PC-9 (cell line): Measurements from ENCODE around the gene ST3GAL2. TPM values are rescaled to one million over a fixed set of nuclear protein-coding genes. Genes with fewer than 3 reads are reported as not detected.

ENCODE experiments used
- BruUV-seq: library from RNA; stranded (reverse); fragments of 400-500 nt; replicated peaks from 2 replicates; lab custom pipeline; 2021; lab: Mats Ljungman, UMichigan
- CTCF ChIA-PET: fragments of 300-600 bp; sonication (Branson Sonifier 250); formaldehyde crosslinking; loops from one replicate; lab custom pipeline; 2022; ENCODE audit warnings: antibody characterized with exemption; lab: Charles Lee
- POLR2A ChIA-PET: fragments of 300-600 bp; sonication (Branson Sonifier 250); formaldehyde crosslinking; loops from one replicate; lab custom pipeline; 2022; ENCODE audit warnings: antibody characterized with exemption; ENCODE audit not compliant: unreplicated experiment; lab: Charles Lee
- DNase-seq, 2 experiments: peaks; one replicate each; pipeline versions ENCODE4 v3.0.0 to v3.0.0-alpha.2; 2015 to 2022; ENCODE audit warnings: mixed read lengths in 1 of 2
- H2AFZ ChIP-seq: fragments of 200-600 bp; sonication (generic); 2 replicates; pipeline ENCODE4 v1.8.1; 2017; ENCODE audit warnings: antibody characterized with exemption
- H3F3A ChIP-seq: fragments of 200-600 bp; sonication (generic); 2 replicates; pipeline ENCODE4 v1.8.1; 2017; ENCODE audit warnings: antibody characterized with exemption, mild to moderate bottlenecking, low read depth; ENCODE audit not compliant: insufficient read depth
- H3K27ac ChIP-seq: fragments of 200-600 bp; sonication (generic); 2 replicates; pipeline ENCODE4 v1.6.1; 2016; ENCODE audit warnings: mixed run types
- H3K27me3 ChIP-seq: fragments of 200-600 bp; sonication (generic); 2 replicates; pipeline ENCODE4 v1.6.1; 2016; ENCODE audit warnings: low read depth, mixed run types; ENCODE audit not compliant: insufficient read depth
- H3K36me3 ChIP-seq: fragments of 200-600 bp; sonication (generic); 2 replicates; pipeline ENCODE4 v1.6.1; 2016; ENCODE audit warnings: low read depth, mixed run types
- H3K4me1 ChIP-seq: fragments of 200-600 bp; sonication (generic); replicated peaks from 2 replicates; pipeline ENCODE4 v1.6.1; 2016; ENCODE audit warnings: mixed run types; ENCODE audit not compliant: insufficient read depth
- H3K4me2 ChIP-seq: fragments of 200-600 bp; sonication (generic); 2 replicates; pipeline ENCODE4 v1.6.1; 2017; ENCODE audit warnings: mixed run types
- H3K4me3 ChIP-seq: fragments of 200-600 bp; sonication (generic); 2 replicates; pipeline ENCODE4 v1.6.1; 2016; ENCODE audit warnings: mixed run types
- H3K79me2 ChIP-seq: fragments of 200-600 bp; sonication (generic); 2 replicates; pipeline ENCODE4 v1.6.1; 2017; ENCODE audit warnings: low read depth, mixed run types
- H3K9me2 ChIP-seq: fragments of 200-600 bp; sonication (generic); 2 replicates; pipeline ENCODE4 v1.8.1; 2017; ENCODE audit warnings: mild to moderate bottlenecking; ENCODE audit not compliant: insufficient read depth
- H3K9me3 ChIP-seq: fragments of 200-600 bp; sonication (generic); 2 replicates; pipeline ENCODE4 v1.8.1; 2016; ENCODE audit warnings: low read depth; ENCODE audit not compliant: insufficient read depth
- H4K20me1 ChIP-seq: fragments of 200-600 bp; sonication (generic); 2 replicates; pipeline ENCODE4 v1.8.1; 2017; ENCODE audit not compliant: insufficient read depth
- EZH2 ChIP-seq: fragments of 200-600 bp; sonication (generic); IDR thresholded peaks from 2 replicates; pipeline ENCODE4 v1.8.0; 2017; ENCODE audit warnings: antibody characterized with exemption, low read depth
- intact Hi-C: fragments of 100-400 bp; cut with micrococcal nuclease; formaldehyde crosslinking; loops from one replicate; pipeline ENCODE4 v1.10.0; 2022; ENCODE audit not compliant: unreplicated experiment
- total RNA-seq: library from RNA; stranded (reverse); gene quantifications from 2 replicates; pipeline ENCODE4 v1.2.3, GENCODE V29; 2021
- TF ChIP-seq, protein P1 (sequence below): fragments of 200-600 bp; sonication (generic); conservative IDR thresholded peaks from 2 replicates; pipeline ENCODE4 v1.6.1; 2017; ENCODE audit warnings: mixed run types, antibody characterized with exemption, mild to moderate bottlenecking, moderate library complexity

Gene ST3GAL2
- total RNA-seq, 1 experiment from 2014 or later = 9.7 TPM

DNA sequence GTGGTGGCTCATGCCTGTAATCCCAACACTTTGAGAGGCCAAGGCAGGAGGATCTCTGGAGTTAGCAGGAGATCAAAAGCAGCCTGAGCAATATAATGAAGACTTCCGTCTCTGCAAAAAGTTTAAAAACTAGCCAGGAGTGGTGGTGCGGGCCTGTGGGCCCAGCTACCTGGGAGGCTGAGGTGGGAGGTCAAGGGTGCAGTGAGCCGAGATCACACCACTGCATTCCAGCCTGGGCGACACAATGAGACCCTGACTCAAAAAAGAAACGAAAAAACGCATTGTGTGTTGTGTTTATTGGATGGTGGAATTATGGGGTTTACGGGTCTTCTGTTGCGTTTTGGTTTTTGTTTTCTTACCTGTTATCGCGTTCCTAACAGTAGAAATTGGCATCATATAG lies 93.1 kb downstream of the ST3GAL2 start:
- Histone ChIP-seq H3K4me1 (peaks cover 13% of the 10 kb centered on the region; the same call in 1 of the 2 replicates), H3K36me3 (peaks cover 4% of the 10 kb centered on the region; the same call in 1 of the 2 replicates), H3K79me2 (peaks cover 39% of the 10 kb centered on the region), H2AFZ (peak overlapping the region; percentile 75; the same call in 1 of the 2 replicates), H3K4me2 (peak overlapping the region; percentile 77), H3K9me3 (no peaks in the 10 kb centered on the region), H3K9me2 (no peaks in the 10 kb centered on the region), H3K27me3 (no peaks in the 10 kb centered on the region), H3F3A (peaks cover 19% of the 10 kb centered on the region; the same call in 1 of the 2 replicates), H3K4me3 (peak overlapping the region; percentile 77), H3K27ac (peak overlapping the region; percentile 56), H4K20me1 (no peaks in the 10 kb centered on the region)
- ChIA-PET POLR2A (interaction anchor here (0.5 to 0.6 kb wide), 4 partner anchors 57 to 943 kb away, joined by 4 to 9 read pairs (median 8); partner anchors contain the start of gene CMTR2), CTCF (no interaction called here)
- TSS peak; percentile 74 for BruUV-seq
- no peak for TF ChIP-seq EZH2
- TF ChIP-seq, protein P1, sequence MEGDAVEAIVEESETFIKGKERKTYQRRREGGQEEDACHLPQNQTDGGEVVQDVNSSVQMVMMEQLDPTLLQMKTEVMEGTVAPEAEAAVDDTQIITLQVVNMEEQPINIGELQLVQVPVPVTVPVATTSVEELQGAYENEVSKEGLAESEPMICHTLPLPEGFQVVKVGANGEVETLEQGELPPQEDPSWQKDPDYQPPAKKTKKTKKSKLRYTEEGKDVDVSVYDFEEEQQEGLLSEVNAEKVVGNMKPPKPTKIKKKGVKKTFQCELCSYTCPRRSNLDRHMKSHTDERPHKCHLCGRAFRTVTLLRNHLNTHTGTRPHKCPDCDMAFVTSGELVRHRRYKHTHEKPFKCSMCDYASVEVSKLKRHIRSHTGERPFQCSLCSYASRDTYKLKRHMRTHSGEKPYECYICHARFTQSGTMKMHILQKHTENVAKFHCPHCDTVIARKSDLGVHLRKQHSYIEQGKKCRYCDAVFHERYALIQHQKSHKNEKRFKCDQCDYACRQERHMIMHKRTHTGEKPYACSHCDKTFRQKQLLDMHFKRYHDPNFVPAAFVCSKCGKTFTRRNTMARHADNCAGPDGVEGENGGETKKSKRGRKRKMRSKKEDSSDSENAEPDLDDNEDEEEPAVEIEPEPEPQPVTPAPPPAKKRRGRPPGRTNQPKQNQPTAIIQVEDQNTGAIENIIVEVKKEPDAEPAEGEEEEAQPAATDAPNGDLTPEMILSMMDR = no peak
- intact Hi-C loops = loop anchor here (2.0 kb wide), 1 partner anchor 47 kb away; the partner anchor contains the start of gene DDX19B
- DNase-seq = no peak

DNA sequence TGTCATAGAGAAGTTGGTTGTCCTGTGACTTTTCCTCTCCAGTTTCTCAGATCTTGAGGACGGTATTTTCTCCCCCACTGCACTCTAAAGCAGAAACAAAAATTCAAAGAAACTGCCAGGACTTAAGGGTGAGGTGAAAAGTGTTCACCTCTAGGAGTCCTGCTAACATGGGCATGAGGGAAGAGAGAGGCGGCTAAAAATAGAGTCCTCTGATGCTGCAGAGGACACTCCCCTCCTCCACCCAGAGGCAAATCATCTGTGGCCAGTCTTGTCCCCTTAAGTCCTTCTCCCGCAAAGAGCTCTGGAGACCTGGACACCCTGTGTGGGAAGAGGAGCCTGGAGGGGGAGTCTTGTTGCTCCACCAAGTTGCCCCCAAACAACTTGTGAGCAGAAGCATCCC lies 96.9 kb downstream of the ST3GAL2 start:
- H3F3A ChIP-seq = peaks cover 14% of the 10 kb centered on the region; the same call in 1 of the 2 replicates
- H3K36me3 ChIP-seq = no peaks in the 10 kb centered on the region
- H3K79me2 ChIP-seq = peaks cover 13% of the 10 kb centered on the region
- CTCF ChIA-PET = no interaction called here
- DNase-seq = no peak
- H3K4me2 ChIP-seq = no peak overlapping the region
- H2AFZ ChIP-seq = no peak overlapping the region
- intact Hi-C loops = no loop called here
- peaks cover 7% of the 10 kb centered on the region; the same call in 1 of the 2 replicates for H3K4me1 ChIP-seq
- BruUV-seq = no TSS peak
- TF ChIP-seq, protein P1 = no peak
- no peak for TF ChIP-seq EZH2
- H4K20me1 ChIP-seq = no peaks in the 10 kb centered on the region
- H3K9me2 ChIP-seq = no peaks in the 10 kb centered on the region
- H3K27me3 ChIP-seq = no peaks in the 10 kb centered on the region
- no peaks in the 10 kb centered on the region for H3K9me3 ChIP-seq
- no peak overlapping the region for H3K4me3 ChIP-seq
- POLR2A ChIA-PET = no interaction called here
- H3K27ac ChIP-seq = no peak overlapping the region

DNA sequence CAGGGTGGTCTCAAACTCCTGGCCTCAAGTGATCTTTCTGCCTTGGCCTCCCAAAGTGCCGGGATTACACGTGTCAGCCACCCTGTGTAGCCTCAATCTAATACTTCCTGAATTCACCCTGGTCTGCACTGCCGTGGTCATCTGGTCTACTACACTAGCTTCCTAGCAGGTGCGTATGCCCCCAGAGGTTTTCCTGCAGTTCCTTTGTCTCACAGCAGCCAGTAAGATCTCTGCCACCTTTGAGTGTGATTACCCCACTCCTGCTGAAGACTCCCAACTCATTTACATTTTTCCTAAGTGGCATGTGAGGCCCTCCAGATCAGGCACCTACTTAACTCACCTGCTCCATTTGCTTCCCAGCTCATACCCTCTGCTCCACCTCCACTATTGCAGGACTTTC lies 97.3 kb downstream of the ST3GAL2 start:
- Histone ChIP-seq H2AFZ (no peak overlapping the region), H3K4me2 (no peak overlapping the region), H3K79me2 (peaks cover 10% of the 10 kb centered on the region), H3F3A (peaks cover 14% of the 10 kb centered on the region; the same call in 1 of the 2 replicates), H3K9me2 (no peaks in the 10 kb centered on the region), H3K36me3 (no peaks in the 10 kb centered on the region), H4K20me1 (no peaks in the 10 kb centered on the region), H3K4me1 (peaks cover 7% of the 10 kb centered on the region; the same call in 1 of the 2 replicates), H3K27me3 (no peaks in the 10 kb centered on the region), H3K27ac (no peak overlapping the region), H3K9me3 (no peaks in the 10 kb centered on the region), H3K4me3 (no peak overlapping the region)
- intact Hi-C loops = no loop called here
- ChIA-PET CTCF (no interaction called here), POLR2A (no interaction called here)
- no peak for DNase-seq
- TF ChIP-seq, protein P1 = no peak
- TF ChIP-seq EZH2 = no peak
- BruUV-seq = no TSS peak
